ENCODE results near the gene LCN1.

Gene LCN1

GRCh38 chr9:135550344-135550918 lies 29.2 kb downstream of the LCN1 start:
- no peak overlapping the region for H3K4me3 ChIP-seq (replicated peaks; ENCODE audit: insufficient read depth, low read length)
- TF ChIP-seq SPI1 (IDR thresholded peaks at IDR 0.05; ENCODE audit: borderline replicate concordance, low read depth) = no peak
- H3K27ac ChIP-seq (replicated peaks) = no peak overlapping the region
- peaks cover 2% of the 10 kb centered on the region for H3K27me3 ChIP-seq (ENCODE audit: insufficient read depth, poor library complexity, severe bottlenecking)
- no peak for DNase-seq (ENCODE audit: low read depth in 1 of 2, low spot score in 1 of 2)

- H3K27me3 ChIP-seq (ENCODE audit: insufficient read depth, poor library complexity, severe bottlenecking) = peaks cover 2% of the 10 kb centered on the region
- TF ChIP-seq REST (IDR thresholded peaks at IDR 0.05; ENCODE audit: insufficient replicate concordance, low read depth) (no peak), SPI1 (IDR thresholded peaks at IDR 0.05; ENCODE audit: borderline replicate concordance, low read depth) (peak; percentile 15; the same call in 1 of the 2 replicates)
- peak in 1 of 2 experiments; percentile 4 for DNase-seq (ENCODE audit: low read depth in 1 of 2, low spot score in 1 of 2)
- no peak overlapping the region for H3K4me3 ChIP-seq (replicated peaks; ENCODE audit: insufficient read depth, low read length)
- no peak overlapping the region for H3K27ac ChIP-seq (replicated peaks)
Measured at GRCh38 chr9:135551031-135551430, 29.8 kb downstream of the LCN1 start.

- TF ChIP-seq SPI1 (IDR thresholded peaks at IDR 0.05; ENCODE audit: borderline replicate concordance, low read depth) (no peak), GABPA (IDR thresholded peaks at IDR 0.05; ENCODE audit: low read depth) (no peak), POLR2AphosphoS5 (IDR thresholded peaks at IDR 0.05; ENCODE audit: low read depth) (no peak), REST (IDR thresholded peaks at IDR 0.05; ENCODE audit: insufficient replicate concordance, low read depth) (no peak), CTCF (IDR thresholded peaks at IDR 0.05; ENCODE audit: insufficient read depth, low read length) (no peak)
- no peak overlapping the region for H3K4me3 ChIP-seq (replicated peaks; ENCODE audit: insufficient read depth, low read length)
- no peak for DNase-seq (ENCODE audit: low read depth in 1 of 2, low spot score in 1 of 2)
- no peak overlapping the region for H3K27ac ChIP-seq (replicated peaks)
- peaks cover 2% of the 10 kb centered on the region for H3K27me3 ChIP-seq (ENCODE audit: insufficient read depth, poor library complexity, severe bottlenecking)
Measured at GRCh38 chr9:135551456-135551855, 30.2 kb downstream of the LCN1 start.

GRCh38 chr9:135552021-135552697 lies 30.9 kb downstream of the LCN1 start:
- TF ChIP-seq SPI1 (IDR thresholded peaks at IDR 0.05; ENCODE audit: borderline replicate concordance, low read depth) (no peak), REST (IDR thresholded peaks at IDR 0.05; ENCODE audit: insufficient replicate concordance, low read depth) (no peak), POLR2AphosphoS5 (IDR thresholded peaks at IDR 0.05; ENCODE audit: low read depth) (no peak), GABPA (IDR thresholded peaks at IDR 0.05; ENCODE audit: low read depth) (no peak)
- Histone ChIP-seq H3K27me3 (ENCODE audit: insufficient read depth, poor library complexity, severe bottlenecking) (peaks cover 2% of the 10 kb centered on the region), H3K4me3 (replicated peaks; ENCODE audit: insufficient read depth, low read length) (no peak overlapping the region), H3K27ac (replicated peaks) (no peak overlapping the region)
- no peak for DNase-seq (ENCODE audit: low read depth in 1 of 2, low spot score in 1 of 2)

All from HL-60 (cell line).